SU-DHL-6 (cell line): Measurements from ENCODE around the gene CAPN5.

Experiments used
- H2AFZ ChIP-seq: fragments of 200-600 bp; sonication (generic); 2 replicates; pipeline ENCODE4 v1.6.1; 2014; ENCODE audit warnings: low read depth, mild to moderate bottlenecking, moderate library complexity, mixed read lengths, antibody characterized with exemption, low read length; ENCODE audit not compliant: severe bottlenecking
- H3F3A ChIP-seq: fragments of 200-600 bp; shearing (Covaris generic); 2 replicates; pipeline ENCODE4 v1.6.0; 2016; ENCODE audit warnings: antibody characterized with exemption, mild to moderate bottlenecking; ENCODE audit not compliant: insufficient read depth
- H3K27ac ChIP-seq: fragments of 200-600 bp; sonication (generic); 2 replicates; pipeline ENCODE4 v1.5.1; 2016; ENCODE audit warnings: low read depth, mild to moderate bottlenecking, low read length, moderate library complexity, mixed read lengths
- H3K27me3 ChIP-seq: fragments of 200-600 bp; sonication (generic), shearing (Covaris generic); 2 replicates; pipeline ENCODE4 v1.6.0; 2014; ENCODE audit warnings: mild to moderate bottlenecking, low read length
- H3K36me3 ChIP-seq: fragments of 200-600 bp; sonication (generic); 2 replicates; pipeline ENCODE4 v1.6.1; 2014; ENCODE audit warnings: mild to moderate bottlenecking, low read length, mixed read lengths
- H3K4me2 ChIP-seq: fragments of 300-600, 200-600 bp; shearing (Covaris generic), sonication (generic); 2 replicates; pipeline ENCODE4 v1.6.0; 2014; ENCODE audit warnings: low read length, low read depth, mild to moderate bottlenecking; ENCODE audit not compliant: poor library complexity, severe bottlenecking
- H3K4me3 ChIP-seq: fragments of 200-600 bp; sonication (generic); 2 replicates; pipeline ENCODE4 v1.5.1; 2014; ENCODE audit warnings: antibody characterized with exemption, low read length, mild to moderate bottlenecking, mixed read lengths; ENCODE audit not compliant: insufficient read depth, poor library complexity, severe bottlenecking
- H3K79me2 ChIP-seq: fragments of 200-600 bp; sonication (generic); 2 replicates; pipeline ENCODE4 v1.6.1; 2014; ENCODE audit warnings: mild to moderate bottlenecking, low read length, moderate library complexity; ENCODE audit not compliant: insufficient read depth
- H3K9ac ChIP-seq: fragments of 200-600 bp; sonication (generic); 2 replicates; pipeline ENCODE4 v1.7.0; 2014; ENCODE audit warnings: mild to moderate bottlenecking, low read length
- H3K9me2 ChIP-seq: fragments of 200-600 bp; sonication (generic); replicated peaks from 2 replicates; pipeline ENCODE4 v1.6.1; 2014; ENCODE audit warnings: low read length; ENCODE audit not compliant: insufficient read depth
- H3K9me3 ChIP-seq: fragments of 200-600 bp; sonication (generic); 2 replicates; pipeline ENCODE4 v1.6.1; 2014; ENCODE audit warnings: low read length, mixed read lengths; ENCODE audit not compliant: insufficient read depth
- H4K20me1 ChIP-seq: fragments of 200-600 bp; sonication (generic); 2 replicates; pipeline ENCODE4 v1.6.1; 2014; ENCODE audit warnings: low read depth, mild to moderate bottlenecking, antibody characterized with exemption, low read length, moderate library complexity, mixed read lengths
- EZH2phosphoT487 ChIP-seq: fragments of 200-600 bp; sonication (generic), shearing (Covaris generic); conservative IDR thresholded peaks from 2 replicates; pipeline ENCODE4 v1.6.1; 2018; ENCODE audit warnings: mild to moderate bottlenecking, antibody characterized with exemption, low read length, moderate library complexity, mixed read lengths
- TF ChIP-seq, protein P1 (sequence below): fragments of 200-600 bp; sonication (generic); IDR thresholded peaks from one replicate; pipeline ENCODE4 v1.5.1; 2017; ENCODE audit warnings: antibody characterized with exemption, mild to moderate bottlenecking, low read length, moderate library complexity; ENCODE audit not compliant: insufficient read depth, poor library complexity, severe bottlenecking

Gene CAPN5

DNA sequence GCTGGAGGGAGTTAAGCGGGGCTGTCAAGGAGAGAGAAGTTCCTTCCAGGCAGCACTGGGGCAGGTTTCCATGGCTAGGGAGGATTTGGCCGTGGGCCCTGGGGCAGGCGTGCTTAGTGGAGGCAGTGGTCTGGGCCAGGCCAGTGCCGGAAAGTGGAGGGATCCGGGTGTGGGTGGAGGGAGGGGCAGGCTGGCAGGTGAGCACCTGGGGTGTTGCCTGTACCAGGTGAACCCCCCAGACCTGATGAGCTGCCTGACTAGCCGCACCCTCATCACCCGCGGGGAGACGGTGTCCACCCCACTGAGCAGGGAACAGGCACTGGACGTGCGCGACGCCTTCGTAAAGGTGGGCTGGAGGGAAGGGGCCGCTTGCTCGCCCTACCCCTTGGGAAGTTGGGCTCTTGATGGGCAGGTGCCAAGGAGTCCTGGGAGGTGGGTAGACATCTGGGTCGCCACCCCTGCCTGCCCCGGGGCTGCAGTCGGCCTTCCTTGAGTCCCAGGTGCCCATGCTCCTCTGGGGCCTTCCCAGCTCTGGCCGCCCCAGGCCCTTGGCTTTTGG lies 93.2 kb downstream of the CAPN5 start:
- Histone ChIP-seq H3K27me3 (0 out of 2 replicates have a peak, but pooled peaks cover 3% of the 10 kb centered on the region), H3K4me2 (no peak overlapping the region), H2AFZ (no peak overlapping the region), H4K20me1 (no peaks in the 10 kb centered on the region), H3K9me2 (no peaks in the 10 kb centered on the region), H3K79me2 (no peaks in the 10 kb centered on the region), H3F3A (no peaks in the 10 kb centered on the region), H3K9me3 (no peaks in the 10 kb centered on the region), H3K4me3 (no peak overlapping the region), H3K36me3 (no peaks in the 10 kb centered on the region), H3K27ac (no peak overlapping the region), H3K9ac (no peak overlapping the region)
- TF ChIP-seq, protein P1, sequence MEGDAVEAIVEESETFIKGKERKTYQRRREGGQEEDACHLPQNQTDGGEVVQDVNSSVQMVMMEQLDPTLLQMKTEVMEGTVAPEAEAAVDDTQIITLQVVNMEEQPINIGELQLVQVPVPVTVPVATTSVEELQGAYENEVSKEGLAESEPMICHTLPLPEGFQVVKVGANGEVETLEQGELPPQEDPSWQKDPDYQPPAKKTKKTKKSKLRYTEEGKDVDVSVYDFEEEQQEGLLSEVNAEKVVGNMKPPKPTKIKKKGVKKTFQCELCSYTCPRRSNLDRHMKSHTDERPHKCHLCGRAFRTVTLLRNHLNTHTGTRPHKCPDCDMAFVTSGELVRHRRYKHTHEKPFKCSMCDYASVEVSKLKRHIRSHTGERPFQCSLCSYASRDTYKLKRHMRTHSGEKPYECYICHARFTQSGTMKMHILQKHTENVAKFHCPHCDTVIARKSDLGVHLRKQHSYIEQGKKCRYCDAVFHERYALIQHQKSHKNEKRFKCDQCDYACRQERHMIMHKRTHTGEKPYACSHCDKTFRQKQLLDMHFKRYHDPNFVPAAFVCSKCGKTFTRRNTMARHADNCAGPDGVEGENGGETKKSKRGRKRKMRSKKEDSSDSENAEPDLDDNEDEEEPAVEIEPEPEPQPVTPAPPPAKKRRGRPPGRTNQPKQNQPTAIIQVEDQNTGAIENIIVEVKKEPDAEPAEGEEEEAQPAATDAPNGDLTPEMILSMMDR = no peak
- no peak for TF ChIP-seq EZH2phosphoT487

DNA sequence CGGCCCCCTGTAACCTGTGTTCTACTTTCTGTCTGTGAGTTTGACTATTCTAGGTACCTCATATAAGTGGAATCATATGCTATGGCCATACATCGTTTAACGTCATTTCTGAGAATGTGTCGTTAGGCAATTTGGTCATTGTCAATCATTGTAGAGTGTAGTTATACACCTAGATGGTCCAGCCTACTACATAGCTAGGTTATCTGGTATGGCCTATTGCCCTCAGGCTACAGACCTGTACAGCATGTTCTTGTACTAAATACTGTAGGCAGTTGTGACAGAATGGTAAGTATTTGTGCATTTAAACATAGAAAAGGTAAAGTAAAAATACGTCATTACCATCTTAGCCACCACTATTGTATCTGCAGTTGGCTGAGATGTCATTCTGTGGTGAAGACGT lies 96.5 kb downstream of the CAPN5 start:
- Histone ChIP-seq H3K9me2 (no peaks in the 10 kb centered on the region), H3K4me3 (no peak overlapping the region), H3K36me3 (no peaks in the 10 kb centered on the region), H3K27me3 (0 out of 2 replicates have a peak, but pooled peaks cover 3% of the 10 kb centered on the region), H3F3A (no peaks in the 10 kb centered on the region), H4K20me1 (no peaks in the 10 kb centered on the region), H2AFZ (no peak overlapping the region), H3K9ac (no peak overlapping the region), H3K9me3 (no peaks in the 10 kb centered on the region), H3K79me2 (no peaks in the 10 kb centered on the region), H3K27ac (no peak overlapping the region), H3K4me2 (no peak overlapping the region)
- no peak for TF ChIP-seq EZH2phosphoT487
- TF ChIP-seq, protein P1 = no peak

DNA sequence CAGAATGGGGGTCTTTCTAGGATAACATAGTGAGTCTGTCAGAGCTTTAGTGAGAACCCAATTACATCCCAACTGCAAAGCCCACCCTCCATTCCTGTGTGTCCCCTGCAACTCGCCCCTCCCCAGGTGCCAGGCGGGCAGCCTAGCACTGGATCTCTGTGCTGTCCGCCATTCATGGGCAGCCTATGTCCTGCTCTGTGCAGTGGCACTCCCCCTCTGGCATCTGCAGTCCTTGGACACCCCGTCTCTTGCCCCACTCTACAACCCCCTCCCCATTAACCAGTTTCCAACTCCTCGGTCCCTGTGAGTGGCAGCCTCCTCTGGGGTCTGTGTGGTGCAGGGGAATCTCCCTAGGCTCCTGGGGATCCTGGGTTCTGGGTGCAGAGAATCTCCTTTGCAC lies 98.3 kb downstream of the CAPN5 start:
- no peak overlapping the region for H3K4me2 ChIP-seq
- no peaks in the 10 kb centered on the region for H3K9me3 ChIP-seq
- H3K9ac ChIP-seq = no peak overlapping the region
- H3K9me2 ChIP-seq = no peaks in the 10 kb centered on the region
- H3K4me3 ChIP-seq = no peak overlapping the region
- 0 out of 2 replicates have a peak, but pooled peaks cover 3% of the 10 kb centered on the region for H3K27me3 ChIP-seq
- no peak for TF ChIP-seq EZH2phosphoT487
- TF ChIP-seq, protein P1 = no peak
- no peaks in the 10 kb centered on the region for H4K20me1 ChIP-seq
- no peaks in the 10 kb centered on the region for H3K79me2 ChIP-seq
- H3K36me3 ChIP-seq = no peaks in the 10 kb centered on the region
- H3K27ac ChIP-seq = no peak overlapping the region
- no peak overlapping the region for H2AFZ ChIP-seq
- H3F3A ChIP-seq = no peaks in the 10 kb centered on the region
